Neural progenitor cell (in vitro differentiated cells): ENCODE results near the gene KANSL1L. TPM values are rescaled to one million over a fixed set of nuclear protein-coding genes. Genes with fewer than 3 reads are reported as not detected.

Experiments used
- DNase-seq: peaks from one replicate; pipeline ENCODE4 v3.0.0-alpha.2; 2016; ENCODE audit warnings: low spot score
- H2AFZ ChIP-seq: fragments of 200-600 bp; sonication (generic); replicated peaks from 2 replicates; pipeline ENCODE4 v1.6.1; 2016; ENCODE audit warnings: antibody characterized with exemption
- H3F3A ChIP-seq: fragments of 200-600 bp; sonication (generic); 2 replicates; pipeline ENCODE4 v1.6.1; 2016; ENCODE audit warnings: antibody characterized with exemption, low read depth
- H3K27ac ChIP-seq: fragments of 200-600 bp; sonication (generic); 2 replicates; pipeline ENCODE4 v1.5.1; 2016; ENCODE audit warnings: mild to moderate bottlenecking
- H3K27me3 ChIP-seq: fragments of 200-600 bp; sonication (generic); 2 replicates; pipeline ENCODE4 v1.6.1; 2016; ENCODE audit warnings: mild to moderate bottlenecking, moderate library complexity
- H3K36me3 ChIP-seq: fragments of 200-600 bp; sonication (generic); 2 replicates; pipeline ENCODE4 v1.5.1; 2016
- H3K4me1 ChIP-seq: fragments of 200-600 bp; sonication (generic); 2 replicates; pipeline ENCODE4 v1.6.1; 2016; ENCODE audit warnings: mixed run types
- H3K4me2 ChIP-seq: fragments of 200-600 bp; sonication (generic); 2 replicates; pipeline ENCODE4 v1.6.1; 2016
- H3K4me3 ChIP-seq: fragments of 200-600 bp; sonication (generic); 2 replicates; pipeline ENCODE4 v1.5.1; 2016
- H3K79me2 ChIP-seq: fragments of 200-600 bp; sonication (generic); 2 replicates; pipeline ENCODE4 v1.6.1; 2016; ENCODE audit warnings: low read depth
- H3K9ac ChIP-seq: fragments of 200-600 bp; sonication (generic); 2 replicates; pipeline ENCODE4 v1.6.1; 2016
- H3K9me3 ChIP-seq: fragments of 200-600 bp; sonication (generic); 2 replicates; pipeline ENCODE4 v1.5.1; 2016; ENCODE audit warnings: low read depth
- H4K20me1 ChIP-seq: fragments of 200-600 bp; sonication (generic); 2 replicates; pipeline ENCODE4 v1.6.1; 2016; ENCODE audit warnings: low read depth
- H3K27ac Mint-ChIP-seq: 3 replicates; pipeline ENCODE4 v1.8.0; 2021; ENCODE audit warnings: mixed read lengths
- H3K27me3 Mint-ChIP-seq: 2 replicates; pipeline ENCODE4 v1.8.0; 2022; ENCODE audit warnings: low read depth, mild to moderate bottlenecking, inconsistent platforms, moderate library complexity, mixed read lengths; ENCODE audit not compliant: insufficient read depth
- H3K36me3 Mint-ChIP-seq: 3 replicates; pipeline ENCODE4 v1.8.0; 2021; ENCODE audit warnings: mixed read lengths
- H3K4me1 Mint-ChIP-seq: 3 replicates; pipeline ENCODE4 v1.8.0; 2021; ENCODE audit warnings: mixed read lengths
- H3K4me3 Mint-ChIP-seq: 3 replicates; pipeline ENCODE4 v1.8.0; 2021; ENCODE audit warnings: mild to moderate bottlenecking, moderate library complexity, mixed read lengths
- H3K9me3 Mint-ChIP-seq: 3 replicates; pipeline ENCODE4 v1.8.0; 2020; ENCODE audit warnings: mixed read lengths
- CTCF ChIP-seq: fragments of 200-600 bp; sonication (generic); IDR thresholded peaks from 2 replicates; pipeline ENCODE4 v1.5.1; 2017; ENCODE audit warnings: antibody characterized with exemption, mild to moderate bottlenecking
- EZH2 ChIP-seq: fragments of 200-600 bp; sonication (generic); IDR thresholded peaks from 2 replicates; pipeline ENCODE4 v1.6.1; 2017; ENCODE audit warnings: antibody characterized with exemption, mild to moderate bottlenecking, moderate library complexity
- EZH2phosphoT487 ChIP-seq: fragments of 200-600 bp; sonication (generic); IDR thresholded peaks from 2 replicates; pipeline ENCODE4 v1.6.1; 2017; ENCODE audit warnings: antibody characterized with exemption
- total RNA-seq: library from RNA; depleted of rRNA; stranded (reverse); fragments of >200 nt; gene quantifications from 2 replicates; pipeline ENCODE4 v1.2.3, GENCODE V29; 2015; ENCODE audit warnings: low replicate concordance

KANSL1L gene
- total RNA-seq, 1 donor from 2014 or later, result 51.8 TPM

- Histone ChIP-seq H3K9me3 (no peaks in the 10 kb centered on the region), H4K20me1 (no peaks in the 10 kb centered on the region), H3K79me2 (no peaks in the 10 kb centered on the region), H3K27me3 (no peaks in the 10 kb centered on the region), H3F3A (peaks cover 7% of the 10 kb centered on the region), H2AFZ (no peak overlapping the region), H3K9ac (no peak overlapping the region), H3K36me3 (peaks cover 23% of the 10 kb centered on the region), H3K4me2 (no peak overlapping the region), H3K27ac (no peak overlapping the region), H3K4me3 (no peak overlapping the region), H3K4me1 (no peaks in the 10 kb centered on the region)
- TF ChIP-seq EZH2phosphoT487 (no peak), EZH2 (no peak), CTCF (no peak)
- DNase-seq, result no peak
- Mint-ChIP-seq H3K27ac (no peak overlapping the region), H3K4me1 (no peaks in the 10 kb centered on the region), H3K4me3 (no peak overlapping the region), H3K36me3 (peaks cover 30% of the 10 kb centered on the region), H3K27me3 (no peaks in the 10 kb centered on the region), H3K9me3 (no peaks in the 10 kb centered on the region)
These were observed 148.4 kb downstream of the KANSL1L start for GRCh38 chr2:210022824-210023223.

- Mint-ChIP-seq H3K27me3 (no peaks in the 10 kb centered on the region), H3K27ac (no peak overlapping the region), H3K4me3 (no peak overlapping the region), H3K9me3 (no peaks in the 10 kb centered on the region), H3K4me1 (no peaks in the 10 kb centered on the region), H3K36me3 (peaks cover 30% of the 10 kb centered on the region)
- DNase-seq, result no peak
- Histone ChIP-seq H4K20me1 (peaks cover 2% of the 10 kb centered on the region), H2AFZ (no peak overlapping the region), H3K9me3 (no peaks in the 10 kb centered on the region), H3K9ac (no peak overlapping the region), H3K36me3 (peaks cover 28% of the 10 kb centered on the region), H3K4me3 (no peak overlapping the region), H3K4me1 (no peaks in the 10 kb centered on the region), H3K27ac (no peak overlapping the region), H3K79me2 (peaks cover 11% of the 10 kb centered on the region), H3K27me3 (no peaks in the 10 kb centered on the region), H3K4me2 (no peak overlapping the region), H3F3A (no peaks in the 10 kb centered on the region)
- TF ChIP-seq EZH2phosphoT487, result no peak
- TF ChIP-seq CTCF, result no peak
- no peak for TF ChIP-seq EZH2
These were observed 151.1 kb downstream of the KANSL1L start for GRCh38 chr2:210020138-210020537.

GRCh38 chr2:210009896-210010295, 161.3 kb downstream of the KANSL1L start:
- no peak for DNase-seq
- Histone ChIP-seq H2AFZ (no peak overlapping the region), H3K9ac (no peak overlapping the region), H3K27me3 (no peaks in the 10 kb centered on the region), H3F3A (no peaks in the 10 kb centered on the region), H3K27ac (no peak overlapping the region), H4K20me1 (peaks cover 52% of the 10 kb centered on the region), H3K4me3 (no peak overlapping the region), H3K4me2 (no peak overlapping the region), H3K9me3 (no peaks in the 10 kb centered on the region), H3K36me3 (no peaks in the 10 kb centered on the region), H3K79me2 (peaks cover 100% of the 10 kb centered on the region), H3K4me1 (no peaks in the 10 kb centered on the region)
- Mint-ChIP-seq H3K4me3 (no peak overlapping the region), H3K4me1 (no peaks in the 10 kb centered on the region), H3K36me3 (peaks cover 21% of the 10 kb centered on the region), H3K27ac (no peak overlapping the region), H3K27me3 (no peaks in the 10 kb centered on the region), H3K9me3 (no peaks in the 10 kb centered on the region)
- no peak for TF ChIP-seq CTCF
- no peak for TF ChIP-seq EZH2
- TF ChIP-seq EZH2phosphoT487, result no peak
